Adipocyte (in vitro differentiated cells): ENCODE data around the gene HGF.

Experiments
- DNase-seq: peaks from one replicate; pipeline ENCODE4 v3.0.0-alpha.2; 2015; ENCODE audit warnings: low read depth
- H3K27me3 ChIP-seq: replicated peaks from 2 replicates; pipeline ENCODE4 v1.7.0; 2013; ENCODE audit warnings: mild to moderate bottlenecking, low read length, moderate library complexity; ENCODE audit not compliant: control insufficient read depth, insufficient read depth
- H3K36me3 ChIP-seq: 2 replicates; pipeline ENCODE4 v1.7.0; 2013; ENCODE audit warnings: low read length, mild to moderate bottlenecking, moderate library complexity; ENCODE audit not compliant: control insufficient read depth, insufficient read depth, severe bottlenecking
- H3K4me1 ChIP-seq: 2 replicates; pipeline ENCODE4 v1.7.0; 2013; ENCODE audit warnings: mild to moderate bottlenecking, low read length, moderate library complexity; ENCODE audit not compliant: control insufficient read depth, insufficient read depth
- H3K4me3 ChIP-seq: 2 replicates; pipeline ENCODE4 v1.7.0; 2013; ENCODE audit warnings: mild to moderate bottlenecking, low read length, moderate library complexity
- H3K9ac ChIP-seq: 2 replicates; pipeline ENCODE4 v1.7.0; 2013; ENCODE audit warnings: mild to moderate bottlenecking, low read length, moderate library complexity
- H3K9me3 ChIP-seq: 2 replicates; pipeline ENCODE4 v1.7.0; 2013; ENCODE audit warnings: mild to moderate bottlenecking, low read length, moderate library complexity; ENCODE audit not compliant: control insufficient read depth

Gene HGF

DNA sequence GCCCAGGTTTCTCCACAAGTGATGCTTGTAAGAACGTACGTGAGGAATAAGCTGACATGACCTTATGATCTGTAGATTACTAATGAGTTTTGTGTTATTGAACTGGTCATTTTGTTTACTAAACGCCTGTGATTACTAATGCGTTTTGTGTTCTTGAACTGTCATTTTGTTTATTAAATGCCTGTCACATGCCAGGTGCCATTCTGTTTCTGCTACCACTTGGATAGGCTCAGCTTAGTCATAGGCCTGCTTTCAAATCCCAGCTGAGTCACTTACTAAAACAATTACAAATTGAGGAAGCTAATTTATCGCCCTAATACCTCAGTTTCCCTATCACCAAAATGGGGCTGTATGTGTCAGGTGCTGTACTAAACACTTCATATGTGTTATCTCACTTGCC is 4.7 kb upstream of the HGF start:
- H3K4me1 ChIP-seq, result peaks cover 4% of the 10 kb centered on the region
- H3K27me3 ChIP-seq, result no peaks in the 10 kb centered on the region
- no peaks in the 10 kb centered on the region for H3K9me3 ChIP-seq
- H3K9ac ChIP-seq, result no peak overlapping the region
- DNase-seq, result no peak
- no peak overlapping the region for H3K4me3 ChIP-seq
- H3K36me3 ChIP-seq, result no peaks in the 10 kb centered on the region

DNA sequence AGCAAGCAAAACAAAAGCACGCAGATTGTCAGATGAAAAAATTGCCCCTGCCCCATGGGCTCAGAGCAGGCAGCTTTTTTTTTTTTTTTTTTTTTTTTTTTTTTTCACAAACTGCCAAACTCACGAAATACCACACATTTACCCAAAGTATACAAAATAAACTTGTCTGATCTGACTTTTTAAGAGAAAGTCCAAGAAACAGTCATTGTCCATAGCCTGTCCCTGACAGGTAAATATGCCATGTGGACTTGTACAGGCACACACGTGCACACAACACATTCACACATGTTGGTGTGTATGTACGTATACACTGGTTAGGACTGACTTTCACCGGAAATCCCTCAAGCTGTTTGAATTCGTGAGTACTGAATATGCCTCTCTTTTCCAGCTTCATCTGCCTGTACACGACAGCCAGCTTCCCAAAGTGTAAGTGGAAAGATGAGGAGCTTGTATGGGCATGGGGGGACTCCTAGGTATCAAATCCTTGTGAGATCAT is 929 bp upstream of the HGF start:
- Histone ChIP-seq H3K36me3 (no peaks in the 10 kb centered on the region), H3K4me3 (no peak overlapping the region), H3K9ac (peak overlapping the region; percentile 41), H3K9me3 (no peaks in the 10 kb centered on the region), H3K4me1 (peaks cover 35% of the 10 kb centered on the region), H3K27me3 (no peaks in the 10 kb centered on the region)
- DNase-seq, result no peak

DNA sequence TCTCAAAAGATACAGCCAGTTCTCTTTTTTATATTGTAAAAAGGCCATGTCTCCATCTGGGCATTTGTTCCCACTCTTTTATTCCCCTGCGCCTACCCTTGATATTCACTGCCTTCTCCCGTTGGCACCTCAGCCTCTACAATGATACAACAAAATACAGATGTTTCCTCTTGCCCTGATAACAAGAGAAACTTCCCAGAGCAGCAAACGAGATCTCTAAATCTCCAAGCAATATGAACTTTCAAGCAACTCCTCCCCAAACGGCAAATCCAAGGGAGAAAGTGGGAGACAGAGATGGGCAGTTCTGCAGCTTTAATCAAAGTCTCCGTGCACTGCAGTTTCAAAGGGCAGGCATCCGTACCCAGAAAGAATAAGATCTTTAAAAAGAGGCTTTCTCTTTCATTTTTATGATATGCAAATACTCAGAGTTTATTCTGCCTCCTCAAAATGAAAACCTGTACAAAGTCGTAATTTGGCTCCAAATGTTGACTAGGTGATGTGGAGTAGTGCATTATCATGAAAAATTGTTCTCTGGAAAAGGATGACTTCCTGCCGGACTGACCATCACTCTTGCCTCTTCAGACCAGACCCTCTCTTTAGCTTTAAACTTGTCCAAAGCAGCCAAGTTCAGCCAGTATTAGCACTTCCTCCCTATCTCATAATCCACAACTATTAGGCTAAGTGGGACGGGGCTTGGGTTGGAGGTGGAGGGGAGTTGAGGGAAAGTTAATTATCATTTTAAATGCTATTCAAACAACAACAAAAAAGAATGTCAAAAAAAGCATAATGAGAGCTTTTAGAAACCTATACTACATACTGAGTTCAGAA is 682 bp downstream of the HGF start:
- no peaks in the 10 kb centered on the region for H3K27me3 ChIP-seq
- peak overlapping the region; percentile 85 for H3K4me3 ChIP-seq
- no peaks in the 10 kb centered on the region for H3K36me3 ChIP-seq
- H3K4me1 ChIP-seq, result peaks cover 42% of the 10 kb centered on the region
- no peaks in the 10 kb centered on the region for H3K9me3 ChIP-seq
- no peak for DNase-seq
- H3K9ac ChIP-seq, result peak overlapping the region; percentile 78

DNA sequence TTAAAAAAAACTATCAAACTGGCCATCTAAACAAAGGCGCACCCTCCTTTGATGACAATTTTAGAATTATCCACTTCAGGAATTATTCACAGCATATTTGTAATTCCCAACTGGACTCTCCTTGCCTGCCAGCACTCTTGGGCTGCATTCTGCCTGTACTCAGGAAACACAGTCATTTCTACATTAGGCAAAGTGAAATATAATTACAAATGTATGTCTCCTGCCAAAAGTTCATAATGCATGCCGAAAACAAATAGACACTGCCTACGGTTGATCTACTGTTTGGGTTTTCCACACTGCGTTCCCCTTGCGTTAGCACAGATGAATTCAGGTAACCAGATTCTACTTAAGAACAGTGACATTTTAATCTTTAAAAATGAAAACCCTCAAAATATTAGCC is 1.9 kb downstream of the HGF start:
- Histone ChIP-seq H3K4me1 (peaks cover 54% of the 10 kb centered on the region), H3K9me3 (no peaks in the 10 kb centered on the region), H3K27me3 (no peaks in the 10 kb centered on the region), H3K9ac (peak overlapping the region; percentile 36), H3K36me3 (no peaks in the 10 kb centered on the region), H3K4me3 (peak overlapping the region; percentile 85)
- DNase-seq, result peak; percentile 42

DNA sequence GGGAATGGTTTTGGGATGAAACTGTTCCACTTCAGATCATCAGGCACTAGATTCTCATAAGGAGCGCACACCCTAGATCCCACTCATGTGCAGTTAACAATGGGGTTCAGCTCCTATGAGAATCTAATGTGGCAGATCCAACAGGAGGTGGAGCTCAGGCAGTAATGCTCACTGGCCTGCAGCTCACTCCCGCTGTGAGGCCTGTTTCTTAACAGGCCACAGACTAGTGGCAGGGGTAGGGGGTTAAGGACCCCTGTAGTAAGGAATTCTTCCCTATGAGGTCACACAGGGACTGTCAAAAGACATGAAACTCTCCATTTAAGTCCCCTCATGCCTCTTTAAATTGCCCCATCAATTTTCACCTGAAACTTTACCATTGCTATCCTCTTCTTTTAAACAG is 8.0 kb downstream of the HGF start:
- H3K9me3 ChIP-seq, result no peaks in the 10 kb centered on the region
- H3K27me3 ChIP-seq, result no peaks in the 10 kb centered on the region
- DNase-seq, result no peak

DNA sequence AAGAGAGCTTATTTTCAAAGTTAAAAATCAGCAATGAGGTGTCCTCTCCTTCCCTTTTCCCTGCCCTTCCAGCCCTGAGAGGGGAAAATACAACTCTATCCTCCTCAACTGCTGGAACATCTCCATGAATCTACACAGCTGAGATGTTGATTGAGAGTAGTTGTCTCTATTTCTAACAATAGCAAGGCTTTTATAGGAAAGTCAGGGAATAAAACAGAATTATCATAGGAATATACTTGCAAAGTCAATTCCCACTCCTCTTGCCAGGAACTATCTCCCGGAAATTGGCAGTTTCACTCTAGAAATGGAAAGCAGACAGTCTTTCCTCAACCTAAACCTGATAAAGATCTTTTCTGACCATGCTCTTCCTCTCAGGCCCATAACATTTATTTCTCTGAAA is 8.8 kb downstream of the HGF start:
- Histone ChIP-seq H3K4me3 (no peak overlapping the region), H3K9me3 (no peaks in the 10 kb centered on the region), H3K9ac (peak overlapping the region; percentile 29), H3K4me1 (peaks cover 31% of the 10 kb centered on the region), H3K27me3 (no peaks in the 10 kb centered on the region), H3K36me3 (peaks cover 4% of the 10 kb centered on the region)
- DNase-seq, result no peak

More for the DNA sequence above, 8.0 kb downstream of the HGF start:
- Histone ChIP-seq H3K36me3 (peaks cover 3% of the 10 kb centered on the region), H3K4me3 (no peak overlapping the region), H3K4me1 (peaks cover 34% of the 10 kb centered on the region), H3K9ac (no peak overlapping the region)

DNA sequence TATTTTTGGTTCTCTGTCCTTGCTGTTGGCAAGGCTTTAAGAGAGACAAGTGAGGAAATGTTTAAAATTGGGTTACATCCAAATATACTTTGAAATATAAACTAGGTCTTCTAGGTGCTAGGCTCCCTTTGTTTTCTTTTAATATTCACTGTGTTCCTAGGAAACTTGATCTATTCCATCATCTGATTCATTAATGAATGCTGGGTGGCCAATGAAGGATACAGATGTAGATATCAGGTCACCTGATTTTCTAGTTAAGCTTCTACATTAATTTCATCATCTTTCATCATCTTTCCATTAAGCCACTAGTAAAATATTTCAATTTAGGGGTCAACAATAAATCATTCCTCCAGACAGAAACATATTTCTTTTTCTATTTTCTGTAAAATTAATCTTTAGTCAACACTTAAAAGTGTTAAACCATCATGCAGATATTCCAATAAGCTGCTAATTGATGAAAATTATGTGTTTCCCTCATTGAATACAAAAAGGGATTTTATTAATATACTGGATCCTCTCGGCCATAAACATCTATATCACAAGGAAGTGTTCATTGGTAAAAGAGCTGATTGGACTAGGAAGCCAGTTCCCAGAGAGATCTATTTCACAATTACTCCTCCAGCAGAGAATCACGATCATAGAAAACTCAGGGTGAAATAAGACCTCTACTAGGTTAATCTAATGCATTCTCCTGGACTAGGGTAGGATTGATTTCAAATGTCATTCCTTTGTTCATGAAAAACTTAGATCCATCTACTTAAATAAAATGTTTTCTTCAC is 14.7 kb downstream of the HGF start:
- Histone ChIP-seq H3K9me3 (no peaks in the 10 kb centered on the region), H3K27me3 (no peaks in the 10 kb centered on the region), H3K36me3 (peaks cover 4% of the 10 kb centered on the region), H3K9ac (no peak overlapping the region), H3K4me1 (peaks cover 26% of the 10 kb centered on the region), H3K4me3 (no peak overlapping the region)
- no peak for DNase-seq

DNA sequence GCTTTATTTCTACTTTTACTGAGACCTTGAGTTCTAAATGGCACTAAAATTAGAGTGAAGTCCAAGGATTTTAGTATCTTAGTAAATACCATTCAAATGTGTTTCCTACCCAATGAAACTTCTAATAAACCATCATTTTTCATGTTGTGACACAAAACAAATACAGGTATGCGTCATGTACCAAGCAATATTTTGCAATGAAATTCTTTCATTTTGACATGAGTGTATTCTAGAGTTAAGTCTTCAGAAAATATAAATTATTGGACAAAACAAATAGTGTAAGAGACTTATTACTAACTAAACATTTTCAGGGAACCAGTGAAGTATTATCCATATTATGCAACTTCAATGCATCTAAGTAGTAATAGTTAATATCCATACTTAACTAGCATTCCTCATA is 16.5 kb downstream of the HGF start:
- no peak overlapping the region for H3K9ac ChIP-seq
- no peaks in the 10 kb centered on the region for H3K27me3 ChIP-seq
- H3K9me3 ChIP-seq, result no peaks in the 10 kb centered on the region
- peaks cover 4% of the 10 kb centered on the region for H3K36me3 ChIP-seq
- peaks cover 26% of the 10 kb centered on the region for H3K4me1 ChIP-seq
- H3K4me3 ChIP-seq, result no peak overlapping the region
- DNase-seq, result no peak

DNA sequence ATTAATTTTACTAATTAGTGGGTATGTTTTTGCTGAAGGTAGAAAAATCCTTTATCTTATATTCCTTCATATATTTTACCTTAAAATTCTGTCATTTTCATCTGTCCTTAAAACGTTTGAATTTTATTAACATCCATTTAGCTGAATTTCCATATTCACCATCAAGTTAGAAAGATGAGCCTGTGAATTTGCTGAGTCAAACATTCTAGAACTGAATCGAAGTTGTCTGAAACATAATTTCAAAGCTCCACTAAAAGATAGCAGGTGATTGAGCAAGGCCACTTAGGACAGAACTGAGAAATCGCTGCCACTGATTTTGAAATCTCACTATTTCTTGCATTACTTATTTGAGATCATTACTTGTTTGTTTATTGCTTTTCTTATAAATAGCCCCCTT is 17.5 kb downstream of the HGF start:
- H3K9me3 ChIP-seq, result no peaks in the 10 kb centered on the region
- H3K4me1 ChIP-seq, result peaks cover 26% of the 10 kb centered on the region
- H3K27me3 ChIP-seq, result no peaks in the 10 kb centered on the region
- H3K4me3 ChIP-seq, result no peak overlapping the region
- H3K9ac ChIP-seq, result no peak overlapping the region
- H3K36me3 ChIP-seq, result peaks cover 4% of the 10 kb centered on the region
- DNase-seq, result no peak

DNA sequence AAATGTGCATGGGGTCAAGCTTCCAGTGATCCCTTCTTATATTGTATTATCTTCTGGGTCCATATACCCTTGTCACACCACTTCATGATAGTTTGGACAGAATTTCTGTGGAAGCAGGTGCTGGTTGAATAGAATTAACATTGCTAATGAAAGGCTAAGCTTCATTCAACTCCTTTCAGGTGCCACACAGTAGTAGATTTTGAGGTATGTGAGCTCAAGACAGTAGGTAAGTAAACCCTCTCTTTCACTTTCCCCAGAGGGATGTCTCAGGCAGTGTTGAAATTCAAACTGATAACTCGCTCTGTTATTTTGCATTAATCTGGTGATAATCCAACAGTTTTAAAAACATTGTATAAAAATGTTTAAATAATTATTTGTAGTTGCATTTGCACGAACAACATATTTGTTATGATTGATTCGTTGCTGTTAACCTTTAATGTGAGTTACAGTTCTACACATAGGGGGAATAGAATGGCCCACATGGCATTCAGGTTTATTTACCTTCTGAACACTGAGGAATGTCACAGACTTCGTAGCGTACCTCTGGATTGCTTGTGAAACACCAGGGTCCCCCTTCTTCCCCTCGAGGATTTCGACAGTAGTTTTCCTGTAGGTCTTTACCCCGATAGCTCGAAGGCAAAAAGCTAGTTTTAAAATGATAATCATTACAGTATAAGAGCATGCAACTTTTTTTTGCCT is 18.1 kb downstream of the HGF start:
- H3K4me1 ChIP-seq, result peaks cover 26% of the 10 kb centered on the region
- no peaks in the 10 kb centered on the region for H3K9me3 ChIP-seq
- no peaks in the 10 kb centered on the region for H3K27me3 ChIP-seq
- no peak overlapping the region for H3K9ac ChIP-seq
- peaks cover under 1% of the 10 kb centered on the region for H3K36me3 ChIP-seq
- H3K4me3 ChIP-seq, result no peak overlapping the region
- DNase-seq, result no peak

DNA sequence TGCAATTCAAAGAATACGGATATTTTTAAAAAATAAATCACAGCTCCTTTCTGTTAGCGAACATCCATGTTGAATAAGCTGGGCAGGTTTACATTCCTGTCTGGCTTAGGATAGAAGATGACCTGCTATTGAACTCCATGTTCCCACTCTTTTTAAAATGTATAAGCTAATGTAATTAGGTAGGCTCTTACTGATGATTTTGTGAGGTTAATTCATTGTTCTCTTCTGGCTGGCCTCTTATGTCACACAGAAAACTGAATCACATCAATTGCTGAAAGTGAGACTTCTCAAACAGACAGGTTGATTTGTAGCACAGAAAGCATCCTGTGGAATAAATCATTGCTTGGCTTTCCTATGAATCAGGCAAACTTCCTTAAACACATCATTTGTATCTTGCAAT is 24.2 kb downstream of the HGF start:
- H3K9ac ChIP-seq, result no peak overlapping the region
- H3K9me3 ChIP-seq, result no peaks in the 10 kb centered on the region
- no peaks in the 10 kb centered on the region for H3K27me3 ChIP-seq
- no peak for DNase-seq
- H3K4me1 ChIP-seq, result no peaks in the 10 kb centered on the region
- no peak overlapping the region for H3K4me3 ChIP-seq
- H3K36me3 ChIP-seq, result no peaks in the 10 kb centered on the region
